GM23338 (cell line): Measurements from ENCODE around the gene COLQ.

Experiments
- CREB1 ChIP-seq: fragments of 250-450 bp; sonication (Bioruptor Pico); IDR thresholded peaks from 2 replicates; pipeline ENCODE4 v1.5.0; 2020; ENCODE audit warnings: low read depth, mild to moderate bottlenecking, moderate library complexity
- EZH2 ChIP-seq: fragments of 200-600 bp; sonication (generic); IDR thresholded peaks from one replicate; pipeline ENCODE4 v1.8.0; 2017; ENCODE audit warnings: antibody characterized with exemption, mild to moderate bottlenecking, low read depth; ENCODE audit not compliant: unreplicated experiment
- EZH2phosphoT487 ChIP-seq: fragments of 200-600 bp; sonication (generic); IDR thresholded peaks from one replicate; pipeline ENCODE4 v1.8.1; 2018; ENCODE audit warnings: antibody characterized with exemption; ENCODE audit not compliant: unreplicated experiment
- JUNB ChIP-seq: IDR thresholded peaks from one replicate; pipeline ENCODE4 v1.6.1; 2016; ENCODE audit warnings: antibody characterized with exemption; ENCODE audit not compliant: unreplicated experiment
- NANOG ChIP-seq: IDR thresholded peaks from 2 replicates; pipeline ENCODE4 v1.6.1; 2016; ENCODE audit warnings: antibody characterized with exemption, borderline replicate concordance
- POLR2AphosphoS5 ChIP-seq: IDR thresholded peaks from 2 replicates; pipeline ENCODE4 v1.6.1; 2016; ENCODE audit warnings: antibody characterized with exemption, low read depth
- STAT1 ChIP-seq: IDR thresholded peaks from one replicate; pipeline ENCODE4 v1.6.1; 2016; ENCODE audit warnings: antibody characterized with exemption; ENCODE audit not compliant: unreplicated experiment
- ZNF114 ChIP-seq: fragments of 250-450 bp; sonication (Bioruptor Pico); IDR thresholded peaks from 2 replicates; pipeline ENCODE4 v1.5.0; 2020; ENCODE audit warnings: mild to moderate bottlenecking, moderate library complexity
- ZNF331 ChIP-seq: fragments of 250-450 bp; sonication (Bioruptor Pico); IDR thresholded peaks from 2 replicates; pipeline ENCODE4 v1.5.0; 2020; ENCODE audit warnings: low read depth, mild to moderate bottlenecking, moderate library complexity
- TF ChIP-seq, protein P1 (sequence below), 2 experiments: fragments of 200-600 bp in 1 of 2; sonication (generic) in 1 of 2; conservative IDR thresholded peaks; 2 replicates each; pipeline versions ENCODE4 v1.5.1 to v1.6.1; 2016 to 2017; ENCODE audit warnings: antibody characterized with exemption in 2 of 2, low read depth in 2 of 2, mild to moderate bottlenecking in 2 of 2, moderate library complexity in 1 of 2
- TF ChIP-seq, protein P2 (sequence below): IDR thresholded peaks from 2 replicates; pipeline ENCODE4 v1.6.1; 2016; ENCODE audit warnings: antibody characterized with exemption
- TF ChIP-seq, protein P3 (sequence below): IDR thresholded peaks from one replicate; pipeline ENCODE4 v1.6.1; 2018; ENCODE audit warnings: antibody characterized with exemption; ENCODE audit not compliant: unreplicated experiment
- TF ChIP-seq, protein P4 (sequence below): fragments of 250-450 bp; sonication (Bioruptor Pico); IDR thresholded peaks from 2 replicates; pipeline ENCODE4 v1.5.0; 2020; ENCODE audit warnings: mild to moderate bottlenecking, moderate library complexity

DNA sequence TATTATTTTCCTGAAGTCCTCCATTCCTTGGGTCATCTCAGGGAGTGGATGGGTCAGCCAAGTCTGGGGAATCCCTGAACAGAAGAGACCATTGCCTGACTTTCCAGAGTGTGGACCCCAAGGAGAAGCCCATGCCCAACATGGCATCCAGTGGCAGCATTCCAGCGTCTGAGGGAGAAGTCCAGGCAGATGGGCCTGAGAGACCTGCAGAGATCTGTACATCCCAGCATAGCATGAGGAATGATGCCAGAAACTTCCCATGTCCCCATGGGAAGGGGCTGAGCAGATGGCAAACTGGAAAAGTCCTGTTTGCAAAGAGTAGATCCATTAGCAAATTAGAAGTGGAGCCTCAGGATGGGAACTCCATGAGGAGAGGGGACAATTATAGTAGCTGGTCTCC is 17.6 kb upstream of the COLQ start:
- TF ChIP-seq, protein P1, sequence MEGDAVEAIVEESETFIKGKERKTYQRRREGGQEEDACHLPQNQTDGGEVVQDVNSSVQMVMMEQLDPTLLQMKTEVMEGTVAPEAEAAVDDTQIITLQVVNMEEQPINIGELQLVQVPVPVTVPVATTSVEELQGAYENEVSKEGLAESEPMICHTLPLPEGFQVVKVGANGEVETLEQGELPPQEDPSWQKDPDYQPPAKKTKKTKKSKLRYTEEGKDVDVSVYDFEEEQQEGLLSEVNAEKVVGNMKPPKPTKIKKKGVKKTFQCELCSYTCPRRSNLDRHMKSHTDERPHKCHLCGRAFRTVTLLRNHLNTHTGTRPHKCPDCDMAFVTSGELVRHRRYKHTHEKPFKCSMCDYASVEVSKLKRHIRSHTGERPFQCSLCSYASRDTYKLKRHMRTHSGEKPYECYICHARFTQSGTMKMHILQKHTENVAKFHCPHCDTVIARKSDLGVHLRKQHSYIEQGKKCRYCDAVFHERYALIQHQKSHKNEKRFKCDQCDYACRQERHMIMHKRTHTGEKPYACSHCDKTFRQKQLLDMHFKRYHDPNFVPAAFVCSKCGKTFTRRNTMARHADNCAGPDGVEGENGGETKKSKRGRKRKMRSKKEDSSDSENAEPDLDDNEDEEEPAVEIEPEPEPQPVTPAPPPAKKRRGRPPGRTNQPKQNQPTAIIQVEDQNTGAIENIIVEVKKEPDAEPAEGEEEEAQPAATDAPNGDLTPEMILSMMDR (conservative IDR thresholded peaks at IDR 0.05; ENCODE audit: low read depth in 2 of 2): no peak
- no peak for TF ChIP-seq POLR2AphosphoS5
- no peak for TF ChIP-seq JUNB
- TF ChIP-seq, protein P2, sequence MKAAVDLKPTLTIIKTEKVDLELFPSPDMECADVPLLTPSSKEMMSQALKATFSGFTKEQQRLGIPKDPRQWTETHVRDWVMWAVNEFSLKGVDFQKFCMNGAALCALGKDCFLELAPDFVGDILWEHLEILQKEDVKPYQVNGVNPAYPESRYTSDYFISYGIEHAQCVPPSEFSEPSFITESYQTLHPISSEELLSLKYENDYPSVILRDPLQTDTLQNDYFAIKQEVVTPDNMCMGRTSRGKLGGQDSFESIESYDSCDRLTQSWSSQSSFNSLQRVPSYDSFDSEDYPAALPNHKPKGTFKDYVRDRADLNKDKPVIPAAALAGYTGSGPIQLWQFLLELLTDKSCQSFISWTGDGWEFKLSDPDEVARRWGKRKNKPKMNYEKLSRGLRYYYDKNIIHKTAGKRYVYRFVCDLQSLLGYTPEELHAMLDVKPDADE: no peak
- no peak for TF ChIP-seq EZH2phosphoT487
- TF ChIP-seq EZH2: no peak
- TF ChIP-seq, protein P3, sequence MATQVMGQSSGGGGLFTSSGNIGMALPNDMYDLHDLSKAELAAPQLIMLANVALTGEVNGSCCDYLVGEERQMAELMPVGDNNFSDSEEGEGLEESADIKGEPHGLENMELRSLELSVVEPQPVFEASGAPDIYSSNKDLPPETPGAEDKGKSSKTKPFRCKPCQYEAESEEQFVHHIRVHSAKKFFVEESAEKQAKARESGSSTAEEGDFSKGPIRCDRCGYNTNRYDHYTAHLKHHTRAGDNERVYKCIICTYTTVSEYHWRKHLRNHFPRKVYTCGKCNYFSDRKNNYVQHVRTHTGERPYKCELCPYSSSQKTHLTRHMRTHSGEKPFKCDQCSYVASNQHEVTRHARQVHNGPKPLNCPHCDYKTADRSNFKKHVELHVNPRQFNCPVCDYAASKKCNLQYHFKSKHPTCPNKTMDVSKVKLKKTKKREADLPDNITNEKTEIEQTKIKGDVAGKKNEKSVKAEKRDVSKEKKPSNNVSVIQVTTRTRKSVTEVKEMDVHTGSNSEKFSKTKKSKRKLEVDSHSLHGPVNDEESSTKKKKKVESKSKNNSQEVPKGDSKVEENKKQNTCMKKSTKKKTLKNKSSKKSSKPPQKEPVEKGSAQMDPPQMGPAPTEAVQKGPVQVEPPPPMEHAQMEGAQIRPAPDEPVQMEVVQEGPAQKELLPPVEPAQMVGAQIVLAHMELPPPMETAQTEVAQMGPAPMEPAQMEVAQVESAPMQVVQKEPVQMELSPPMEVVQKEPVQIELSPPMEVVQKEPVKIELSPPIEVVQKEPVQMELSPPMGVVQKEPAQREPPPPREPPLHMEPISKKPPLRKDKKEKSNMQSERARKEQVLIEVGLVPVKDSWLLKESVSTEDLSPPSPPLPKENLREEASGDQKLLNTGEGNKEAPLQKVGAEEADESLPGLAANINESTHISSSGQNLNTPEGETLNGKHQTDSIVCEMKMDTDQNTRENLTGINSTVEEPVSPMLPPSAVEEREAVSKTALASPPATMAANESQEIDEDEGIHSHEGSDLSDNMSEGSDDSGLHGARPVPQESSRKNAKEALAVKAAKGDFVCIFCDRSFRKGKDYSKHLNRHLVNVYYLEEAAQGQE: no peak
- no peak for TF ChIP-seq ZNF331 (CRISPR knock-in tag)
- no peak for TF ChIP-seq CREB1 (CRISPR knock-in tag)
- TF ChIP-seq ZNF114 (CRISPR knock-in tag): no peak
- TF ChIP-seq STAT1: no peak
- TF ChIP-seq, protein P4, sequence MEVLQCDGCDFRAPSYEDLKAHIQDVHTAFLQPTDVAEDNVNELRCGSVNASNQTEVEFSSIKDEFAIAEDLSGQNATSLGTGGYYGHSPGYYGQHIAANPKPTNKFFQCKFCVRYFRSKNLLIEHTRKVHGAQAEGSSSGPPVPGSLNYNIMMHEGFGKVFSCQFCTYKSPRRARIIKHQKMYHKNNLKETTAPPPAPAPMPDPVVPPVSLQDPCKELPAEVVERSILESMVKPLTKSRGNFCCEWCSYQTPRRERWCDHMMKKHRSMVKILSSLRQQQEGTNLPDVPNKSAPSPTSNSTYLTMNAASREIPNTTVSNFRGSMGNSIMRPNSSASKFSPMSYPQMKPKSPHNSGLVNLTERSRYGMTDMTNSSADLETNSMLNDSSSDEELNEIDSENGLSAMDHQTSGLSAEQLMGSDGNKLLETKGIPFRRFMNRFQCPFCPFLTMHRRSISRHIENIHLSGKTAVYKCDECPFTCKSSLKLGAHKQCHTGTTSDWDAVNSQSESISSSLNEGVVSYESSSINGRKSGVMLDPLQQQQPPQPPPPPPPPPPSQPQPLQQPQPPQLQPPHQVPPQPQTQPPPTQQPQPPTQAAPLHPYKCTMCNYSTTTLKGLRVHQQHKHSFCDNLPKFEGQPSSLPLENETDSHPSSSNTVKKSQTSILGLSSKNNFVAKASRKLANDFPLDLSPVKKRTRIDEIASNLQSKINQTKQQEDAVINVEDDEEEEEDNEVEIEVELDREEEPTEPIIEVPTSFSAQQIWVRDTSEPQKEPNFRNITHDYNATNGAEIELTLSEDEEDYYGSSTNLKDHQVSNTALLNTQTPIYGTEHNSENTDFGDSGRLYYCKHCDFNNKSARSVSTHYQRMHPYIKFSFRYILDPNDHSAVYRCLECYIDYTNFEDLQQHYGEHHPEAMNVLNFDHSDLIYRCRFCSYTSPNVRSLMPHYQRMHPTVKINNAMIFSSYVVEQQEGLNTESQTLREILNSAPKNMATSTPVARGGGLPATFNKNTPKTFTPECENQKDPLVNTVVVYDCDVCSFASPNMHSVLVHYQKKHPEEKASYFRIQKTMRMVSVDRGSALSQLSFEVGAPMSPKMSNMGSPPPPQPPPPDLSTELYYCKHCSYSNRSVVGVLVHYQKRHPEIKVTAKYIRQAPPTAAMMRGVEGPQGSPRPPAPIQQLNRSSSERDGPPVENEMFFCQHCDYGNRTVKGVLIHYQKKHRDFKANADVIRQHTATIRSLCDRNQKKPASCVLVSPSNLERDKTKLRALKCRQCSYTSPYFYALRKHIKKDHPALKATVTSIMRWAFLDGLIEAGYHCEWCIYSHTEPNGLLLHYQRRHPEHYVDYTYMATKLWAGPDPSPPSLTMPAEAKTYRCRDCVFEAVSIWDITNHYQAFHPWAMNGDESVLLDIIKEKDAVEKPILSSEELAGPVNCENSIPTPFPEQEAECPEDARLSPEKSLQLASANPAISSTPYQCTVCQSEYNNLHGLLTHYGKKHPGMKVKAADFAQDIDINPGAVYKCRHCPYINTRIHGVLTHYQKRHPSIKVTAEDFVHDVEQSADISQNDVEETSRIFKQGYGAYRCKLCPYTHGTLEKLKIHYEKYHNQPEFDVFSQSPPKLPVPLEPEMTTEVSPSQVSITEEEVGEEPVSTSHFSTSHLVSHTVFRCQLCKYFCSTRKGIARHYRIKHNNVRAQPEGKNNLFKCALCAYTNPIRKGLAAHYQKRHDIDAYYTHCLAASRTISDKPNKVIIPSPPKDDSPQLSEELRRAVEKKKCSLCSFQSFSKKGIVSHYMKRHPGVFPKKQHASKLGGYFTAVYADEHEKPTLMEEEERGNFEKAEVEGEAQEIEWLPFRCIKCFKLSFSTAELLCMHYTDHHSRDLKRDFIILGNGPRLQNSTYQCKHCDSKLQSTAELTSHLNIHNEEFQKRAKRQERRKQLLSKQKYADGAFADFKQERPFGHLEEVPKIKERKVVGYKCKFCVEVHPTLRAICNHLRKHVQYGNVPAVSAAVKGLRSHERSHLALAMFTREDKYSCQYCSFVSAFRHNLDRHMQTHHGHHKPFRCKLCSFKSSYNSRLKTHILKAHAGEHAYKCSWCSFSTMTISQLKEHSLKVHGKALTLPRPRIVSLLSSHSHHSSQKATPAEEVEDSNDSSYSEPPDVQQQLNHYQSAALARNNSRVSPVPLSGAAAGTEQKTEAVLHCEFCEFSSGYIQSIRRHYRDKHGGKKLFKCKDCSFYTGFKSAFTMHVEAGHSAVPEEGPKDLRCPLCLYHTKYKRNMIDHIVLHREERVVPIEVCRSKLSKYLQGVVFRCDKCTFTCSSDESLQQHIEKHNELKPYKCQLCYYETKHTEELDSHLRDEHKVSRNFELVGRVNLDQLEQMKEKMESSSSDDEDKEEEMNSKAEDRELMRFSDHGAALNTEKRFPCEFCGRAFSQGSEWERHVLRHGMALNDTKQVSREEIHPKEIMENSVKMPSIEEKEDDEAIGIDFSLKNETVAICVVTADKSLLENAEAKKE (CRISPR knock-in tag): no peak
- no peak for TF ChIP-seq NANOG
